MCF 10A (cell line): ENCODE results near the gene HAUS7. TPM values are rescaled to one million over a fixed set of nuclear protein-coding genes. Genes with fewer than 3 reads are reported as not detected.

Experiments used
- BruUV-seq: library from RNA; stranded (reverse); fragments of 400-500 nt; replicated peaks from 2 replicates; lab custom pipeline; 2021; lab: Mats Ljungman, UMichigan
- CTCF ChIA-PET: fragments of 300-600 bp; sonication (Branson Sonifier 250); formaldehyde crosslinking; extraction: SDS; loops from one replicate; lab custom pipeline; 2021; ENCODE audit warnings: antibody characterized with exemption, inconsistent platforms; lab: Yijun Ruan, JAX
- POLR2A ChIA-PET: fragments of 300-600, 350-650 bp; sonication (Branson Sonifier 250); formaldehyde crosslinking; extraction: SDS; loops from one replicate; lab custom pipeline; 2020; ENCODE audit warnings: antibody characterized with exemption, inconsistent platforms; lab: Yijun Ruan, JAX
- DNase-seq: peaks from one replicate; pipeline ENCODE4 v3.0.0-alpha.2; 2018; ENCODE audit not compliant: unreplicated experiment
- H3K27ac Mint-ChIP-seq: one replicate; pipeline ENCODE4 v1.8.0; 2022; ENCODE audit warnings: mild to moderate bottlenecking, low read depth, mixed read lengths; ENCODE audit not compliant: unreplicated experiment
- H3K27me3 Mint-ChIP-seq: one replicate; pipeline ENCODE4 v1.8.0; 2022; ENCODE audit warnings: mixed read lengths; ENCODE audit not compliant: insufficient read depth, unreplicated experiment
- H3K36me3 Mint-ChIP-seq: one replicate; pipeline ENCODE4 v1.8.0; 2022; ENCODE audit warnings: mild to moderate bottlenecking, moderate library complexity, mixed read lengths; ENCODE audit not compliant: insufficient read depth, unreplicated experiment
- H3K4me1 Mint-ChIP-seq: one replicate; pipeline ENCODE4 v1.8.0; 2022; ENCODE audit warnings: mixed read lengths; ENCODE audit not compliant: insufficient read depth, unreplicated experiment
- H3K4me3 Mint-ChIP-seq: one replicate; pipeline ENCODE4 v1.8.0; 2022; ENCODE audit warnings: mild to moderate bottlenecking, moderate library complexity, mixed read lengths; ENCODE audit not compliant: unreplicated experiment
- H3K9me3 Mint-ChIP-seq: one replicate; pipeline ENCODE4 v1.8.0; 2022; ENCODE audit warnings: mixed read lengths; ENCODE audit not compliant: unreplicated experiment
- CTCF ChIP-seq: fragments of 200-600 bp; IDR thresholded peaks from one replicate; pipeline ENCODE4 v1.8.0; 2022; ENCODE audit warnings: antibody characterized with exemption, mild to moderate bottlenecking; ENCODE audit not compliant: unreplicated experiment
- intact Hi-C: fragments of 100-400 bp; cut with micrococcal nuclease; formaldehyde crosslinking; loops from 2 replicates; pipeline ENCODE4 v1.14.1; 2022
- total RNA-seq: library from RNA; stranded (reverse); gene quantifications from 2 replicates; pipeline ENCODE4 v1.2.3, GENCODE V29; 2022

Gene HAUS7
- total RNA-seq, 1 experiment from 2014 or later: 19.4 TPM

- Mint-ChIP-seq H3K36me3 (peaks cover 15% of the 10 kb centered on the region), H3K27ac (no peak overlapping the region), H3K9me3 (no peaks in the 10 kb centered on the region), H3K4me3 (no peak overlapping the region), H3K4me1 (no peaks in the 10 kb centered on the region), H3K27me3 (no peaks in the 10 kb centered on the region)
- intact Hi-C loops: no loop called here
- BruUV-seq: no TSS peak
- TF ChIP-seq CTCF: no peak
- CTCF ChIA-PET: interaction anchor here (0.6 to 0.8 kb wide), 2 partner anchors 12 to 34 kb away, joined by 3 to 5 read pairs; no protein-coding TSS in a partner anchor
- POLR2A ChIA-PET: no interaction called here
- no peak for DNase-seq
Observed at GRCh38 chrX:153457136-153457825, 13.1 kb downstream of the HAUS7 start.

DNA sequence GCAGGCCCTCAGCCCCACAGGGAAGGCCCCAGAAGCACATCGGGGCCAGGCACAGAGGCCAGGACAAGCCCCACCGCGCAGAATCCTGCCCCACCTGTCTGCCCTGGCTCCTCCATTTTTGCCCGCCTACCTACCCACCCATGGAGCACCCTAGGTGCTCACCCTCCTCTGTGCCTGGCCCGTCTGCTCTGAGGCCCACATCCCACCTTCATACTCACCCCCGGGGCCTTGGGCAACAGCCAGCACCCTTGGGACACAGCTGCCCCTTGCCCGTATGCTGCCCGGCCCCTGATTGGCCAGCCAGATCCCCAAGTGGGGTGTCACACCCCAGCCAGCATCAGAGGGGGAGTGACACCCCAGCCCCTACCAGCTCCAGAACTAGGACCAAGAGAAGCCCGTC lies 13.7 kb downstream of the HAUS7 start:
- no peaks in the 10 kb centered on the region for H3K4me1 Mint-ChIP-seq
- H3K4me3 Mint-ChIP-seq: no peak overlapping the region
- H3K36me3 Mint-ChIP-seq: peaks cover 14% of the 10 kb centered on the region
- intact Hi-C loops: no loop called here
- no peak overlapping the region for H3K27ac Mint-ChIP-seq
- no peaks in the 10 kb centered on the region for H3K27me3 Mint-ChIP-seq
- H3K9me3 Mint-ChIP-seq: no peaks in the 10 kb centered on the region
- no TSS peak for BruUV-seq
- no peak for TF ChIP-seq CTCF
- CTCF ChIA-PET: no interaction called here
- no peak for DNase-seq
- POLR2A ChIA-PET: no interaction called here

DNA sequence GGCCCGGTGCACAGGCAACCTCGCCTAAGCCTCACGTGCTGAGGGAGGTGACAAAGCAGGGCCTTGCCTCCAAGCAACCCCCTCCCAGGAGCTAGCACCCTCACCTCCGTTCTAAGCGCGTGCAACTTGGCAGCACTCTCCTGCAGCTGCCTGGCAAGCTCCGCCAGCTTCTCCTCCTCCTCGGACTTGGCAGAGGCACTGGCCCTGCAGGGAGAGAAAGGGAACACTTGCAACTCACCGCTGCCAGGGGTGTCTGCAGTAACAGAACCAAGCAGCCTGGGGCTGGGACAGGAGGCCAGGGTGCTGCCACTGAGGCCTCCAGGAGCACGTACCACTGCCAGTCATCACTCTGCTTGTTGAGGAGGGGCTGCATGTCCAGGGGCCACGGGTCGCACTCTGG lies 14.2 kb downstream of the HAUS7 start:
- TF ChIP-seq CTCF: no peak
- peaks cover 11% of the 10 kb centered on the region for H3K36me3 Mint-ChIP-seq
- H3K4me1 Mint-ChIP-seq: no peaks in the 10 kb centered on the region
- no TSS peak for BruUV-seq
- no peak overlapping the region for H3K27ac Mint-ChIP-seq
- ChIA-PET CTCF (interaction anchor here (0.6 kb wide), 1 partner anchor 16 kb away, joined by 4 read pairs; no protein-coding TSS in a partner anchor), POLR2A (no interaction called here)
- H3K9me3 Mint-ChIP-seq: no peaks in the 10 kb centered on the region
- intact Hi-C loops: no loop called here
- no peaks in the 10 kb centered on the region for H3K27me3 Mint-ChIP-seq
- no peak overlapping the region for H3K4me3 Mint-ChIP-seq
- DNase-seq: no peak

- Mint-ChIP-seq H3K27me3 (no peaks in the 10 kb centered on the region), H3K4me1 (no peaks in the 10 kb centered on the region), H3K36me3 (peaks cover 16% of the 10 kb centered on the region), H3K27ac (no peak overlapping the region), H3K9me3 (no peaks in the 10 kb centered on the region), H3K4me3 (no peak overlapping the region)
- DNase-seq: no peak
- no peak for TF ChIP-seq CTCF
- ChIA-PET POLR2A (no interaction called here), CTCF (no interaction called here)
- intact Hi-C loops: no loop called here
- no TSS peak for BruUV-seq
Observed at GRCh38 chrX:153455571-153455970, 14.8 kb downstream of the HAUS7 start.
